ENCODE results near the gene PCDHGA1.

Gene PCDHGA1

DNA sequence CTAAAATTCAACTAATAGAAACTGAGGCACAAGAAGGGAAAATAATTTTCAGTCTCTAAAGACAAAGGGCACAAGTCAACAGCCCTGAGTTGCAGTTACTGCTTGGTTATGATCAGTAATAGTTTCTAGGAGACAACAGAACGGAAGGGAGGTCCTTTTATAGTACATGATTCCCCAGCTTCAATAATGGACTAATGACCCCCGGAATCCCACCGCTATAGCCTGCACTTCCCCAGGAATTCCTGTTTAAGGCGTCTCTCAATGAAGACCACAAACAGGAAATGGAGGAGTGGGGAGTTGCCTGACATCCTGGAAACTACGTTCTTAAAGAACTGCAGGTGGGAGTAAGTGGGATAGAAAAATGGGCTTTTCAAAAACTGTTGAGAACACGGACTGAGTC lies 227.8 kb downstream of the PCDHGA1 start:
- no peak for DNase-seq

- no peak for DNase-seq
These were observed 229.1 kb downstream of the PCDHGA1 start for GRCh38 chr5:141559461-141559860.

DNA sequence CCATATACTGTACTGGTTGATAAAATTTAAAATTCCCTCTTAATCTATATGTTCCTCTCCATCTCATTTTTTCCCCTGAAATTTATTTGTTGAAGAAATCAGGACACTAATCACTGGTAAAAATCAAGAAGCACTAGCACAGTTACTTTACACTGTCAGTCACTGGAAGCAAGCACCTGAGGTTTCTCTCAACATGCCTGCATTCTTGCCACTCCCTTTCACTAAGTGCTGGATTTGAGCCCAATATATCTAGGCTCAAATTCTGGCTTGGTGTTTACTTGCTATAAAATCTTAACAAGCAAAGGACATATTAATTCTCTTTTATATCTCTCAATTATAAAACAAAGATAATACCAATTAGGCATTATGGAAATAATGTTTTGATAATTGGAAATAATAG lies 229.8 kb downstream of the PCDHGA1 start:
- no peak for DNase-seq

DNA sequence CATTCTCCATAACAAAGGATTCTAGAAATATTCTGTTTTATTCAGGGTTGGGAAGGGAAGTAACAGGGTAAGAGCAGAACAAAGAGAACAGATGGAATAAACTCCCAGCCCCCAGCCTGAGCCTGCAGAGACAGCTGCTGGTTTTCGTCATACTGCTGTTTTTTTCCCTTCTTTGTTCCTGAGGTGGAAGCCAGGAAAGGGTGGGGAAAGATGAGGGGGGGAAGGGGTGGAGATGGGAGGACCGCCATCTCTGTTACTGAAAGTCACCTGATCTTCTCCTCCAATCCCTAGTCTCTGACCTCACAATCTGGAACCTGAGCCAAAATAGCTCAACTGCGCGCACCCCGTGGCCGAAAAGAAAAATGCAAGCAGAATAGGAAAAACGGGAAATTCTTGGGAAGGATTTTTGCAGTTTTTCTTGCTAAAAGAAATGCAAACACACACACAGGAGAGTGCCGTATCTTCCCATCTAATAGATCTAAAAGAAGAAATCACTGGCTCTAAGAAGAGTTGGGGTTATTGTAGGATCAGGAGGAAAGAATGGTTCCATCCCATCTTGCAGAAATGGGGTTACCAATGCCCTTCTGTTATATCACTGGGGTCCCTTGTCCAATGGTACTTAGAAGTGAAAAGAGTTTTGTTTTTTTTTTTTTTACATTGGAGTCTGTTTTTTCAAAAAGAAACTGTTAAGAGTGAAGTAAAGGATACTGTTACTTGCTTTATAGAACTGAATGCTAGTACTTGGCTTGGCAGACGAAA lies 230.6 kb downstream of the PCDHGA1 start:
- no peak for DNase-seq
